Right ventricle myocardium superior (tissue), 1 donor: ENCODE results near the gene IDH3A. TPM values are rescaled to one million over a fixed set of nuclear protein-coding genes. Genes with fewer than 3 reads are reported as not detected.

Experiments used
- ATAC-seq: fragments of 200-7000 bp; cut with Tn5 transposase; one replicate; pipeline ENCODE4 v1.9.1; 2020; ENCODE audit warnings: mild to moderate bottlenecking; ENCODE audit not compliant: poor library complexity
- DNase-seq: peaks from one replicate; pipeline ENCODE4 v3.0.0-alpha.2; 2020
- intact Hi-C: fragments of 100-400 bp; cut with DNase I; formaldehyde crosslinking; loops from one replicate; pipeline ENCODE4 v1.11.2; 2022
- total RNA-seq: library from RNA; stranded (reverse); fragmentation: NEBNext Ultra II Directional; extraction: Animal tissue kit (Norgen Biotek cat#: 25700); gene quantifications from one replicate; pipeline ENCODE4 v1.2.1, GENCODE V29; 2021
- donor health status: DM: no; HTN: yes; CAD: no; lungs with severe emphysema.

Gene IDH3A
- total RNA-seq, 1 donor from 2014 or later: 448 TPM

DNA sequence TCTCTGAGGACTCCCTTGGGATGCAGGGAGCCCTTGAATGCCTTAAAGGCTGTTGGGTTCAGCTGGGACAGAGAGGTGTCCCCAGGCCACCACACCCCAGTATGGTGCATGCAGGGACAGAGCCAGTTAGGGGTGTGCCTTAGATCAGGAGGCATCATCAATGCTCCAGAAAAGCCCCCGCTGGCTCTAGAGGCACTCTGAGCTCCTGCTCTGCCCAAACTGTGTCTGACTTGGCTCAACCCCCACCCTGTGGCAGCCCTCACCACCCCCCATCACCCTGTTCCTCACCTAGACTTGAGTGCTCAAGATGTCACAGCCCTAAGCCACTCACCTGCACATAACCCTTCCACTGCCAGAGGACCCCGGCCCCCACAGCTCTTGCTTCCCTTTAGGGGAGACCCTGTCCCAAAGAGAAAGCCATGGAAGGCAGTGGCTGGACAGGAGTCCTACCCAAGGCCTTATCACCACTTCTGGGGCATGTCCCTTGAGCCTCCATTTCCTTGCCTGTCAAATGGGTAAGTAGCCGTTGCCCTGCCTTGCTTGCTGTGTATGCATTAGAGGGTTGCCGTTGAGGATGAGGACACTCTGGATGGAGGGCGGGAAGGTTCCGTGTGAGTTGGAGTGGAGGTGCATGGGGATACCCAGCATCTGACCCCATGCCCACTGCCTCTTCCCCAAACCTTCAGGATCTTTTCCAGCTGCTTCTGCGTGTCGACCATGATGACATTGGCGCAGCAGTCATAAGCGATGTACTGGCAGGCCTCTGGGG is 43.8 kb downstream of the IDH3A start:
- ATAC-seq (no peak), DNase-seq (no peak)
- intact Hi-C loops: no loop called here

DNA sequence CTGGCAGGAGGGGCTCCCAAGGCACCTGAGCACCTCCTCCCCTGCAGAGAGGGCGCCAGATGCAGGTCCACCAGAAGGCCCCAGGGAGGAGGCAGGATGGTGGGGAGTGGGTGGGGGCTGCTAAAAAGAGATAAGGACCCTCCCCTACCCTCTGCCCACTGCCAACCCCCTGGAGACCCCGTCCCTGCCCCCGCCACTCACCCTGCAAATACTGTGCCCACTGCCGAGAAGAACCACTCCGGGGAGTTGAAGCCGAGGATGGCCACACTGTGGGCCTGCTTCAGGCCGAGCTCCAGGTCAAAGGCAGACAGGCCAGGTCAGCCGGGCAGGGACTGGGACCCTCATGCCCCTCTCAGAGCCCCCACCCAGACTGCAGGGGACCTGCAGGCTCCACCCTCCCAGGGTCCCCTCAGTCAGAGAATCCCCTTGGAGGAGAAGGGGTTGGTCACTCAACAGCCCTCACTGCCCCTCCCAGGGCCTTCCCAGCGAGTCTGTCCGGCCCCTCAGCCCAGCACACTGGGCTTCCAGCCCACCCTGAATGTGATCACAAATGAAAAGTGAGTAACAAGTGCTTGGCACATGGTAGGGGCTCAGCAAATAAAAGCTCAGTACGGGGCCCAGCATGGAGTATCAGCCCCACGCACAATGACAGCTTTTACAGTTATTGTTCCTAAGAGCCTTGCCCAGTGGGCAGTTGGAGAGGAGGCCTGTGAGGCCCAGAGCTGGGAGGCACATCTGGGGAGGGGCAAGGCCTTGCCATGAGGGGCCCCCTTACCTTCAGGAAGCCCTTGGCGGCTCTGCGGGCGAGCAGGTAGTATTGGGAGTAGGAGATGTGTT is 44.8 kb downstream of the IDH3A start:
- DNase-seq: no peak

DNA sequence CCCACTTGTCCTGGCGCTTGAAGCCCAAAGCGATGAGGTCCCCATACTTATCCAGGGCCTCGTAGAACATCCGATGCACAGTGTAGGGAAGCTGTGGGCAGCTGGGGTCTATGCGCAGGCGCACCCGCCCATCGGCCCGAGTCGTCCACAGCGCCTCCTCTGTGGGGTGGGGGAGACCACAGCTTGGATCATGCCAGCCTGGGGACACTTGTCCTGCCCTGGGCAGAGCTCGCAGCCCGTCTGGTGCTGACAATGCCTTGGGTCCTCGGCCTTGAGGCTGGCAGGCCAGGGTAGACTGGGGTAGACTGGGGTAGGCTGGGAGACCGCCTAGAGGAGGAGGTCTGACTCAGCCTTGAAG is 45.4 kb downstream of the IDH3A start:
- DNase-seq (no peak), ATAC-seq (no peak)
- intact Hi-C loops: no loop called here

More for the DNA sequence above, 44.8 kb downstream of the IDH3A start:
- ATAC-seq: no peak
- intact Hi-C loops: no loop called here

DNA sequence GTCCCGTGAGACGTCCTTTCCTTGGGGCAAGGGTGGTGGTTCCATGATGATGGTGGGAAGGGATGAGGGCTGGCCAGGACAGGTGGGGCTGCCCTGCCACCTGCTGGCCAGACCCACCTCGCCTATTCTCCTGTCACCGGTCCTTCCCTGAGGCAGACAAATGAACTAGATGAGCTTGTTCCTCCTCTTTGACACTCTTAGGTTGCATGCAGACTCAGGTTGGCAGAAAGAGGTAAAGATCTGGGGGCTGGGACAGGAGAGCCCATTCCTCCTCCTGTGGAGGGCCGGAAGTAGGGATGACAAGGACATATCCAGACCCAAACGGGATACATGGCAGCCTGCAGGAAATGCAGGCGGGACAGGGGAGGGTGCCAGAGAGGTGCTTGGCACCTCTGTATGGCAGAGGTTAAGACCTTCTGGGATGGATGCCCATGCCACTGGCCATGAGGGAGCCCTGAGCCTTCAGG is 46.6 kb downstream of the IDH3A start:
- DNase-seq (no peak), ATAC-seq (peak; percentile 79)
- intact Hi-C loops: loop anchor here (5.0 kb wide), 1 partner anchor 83 kb away; no protein-coding TSS in a partner anchor

- ATAC-seq (no peak), DNase-seq (no peak)
- intact Hi-C loops: loop anchor here (5.0 kb wide), 1 partner anchor 85 kb away; no protein-coding TSS in a partner anchor
Observed at GRCh38 chr15:78197632-78198031, 48.5 kb downstream of the IDH3A start.

DNA sequence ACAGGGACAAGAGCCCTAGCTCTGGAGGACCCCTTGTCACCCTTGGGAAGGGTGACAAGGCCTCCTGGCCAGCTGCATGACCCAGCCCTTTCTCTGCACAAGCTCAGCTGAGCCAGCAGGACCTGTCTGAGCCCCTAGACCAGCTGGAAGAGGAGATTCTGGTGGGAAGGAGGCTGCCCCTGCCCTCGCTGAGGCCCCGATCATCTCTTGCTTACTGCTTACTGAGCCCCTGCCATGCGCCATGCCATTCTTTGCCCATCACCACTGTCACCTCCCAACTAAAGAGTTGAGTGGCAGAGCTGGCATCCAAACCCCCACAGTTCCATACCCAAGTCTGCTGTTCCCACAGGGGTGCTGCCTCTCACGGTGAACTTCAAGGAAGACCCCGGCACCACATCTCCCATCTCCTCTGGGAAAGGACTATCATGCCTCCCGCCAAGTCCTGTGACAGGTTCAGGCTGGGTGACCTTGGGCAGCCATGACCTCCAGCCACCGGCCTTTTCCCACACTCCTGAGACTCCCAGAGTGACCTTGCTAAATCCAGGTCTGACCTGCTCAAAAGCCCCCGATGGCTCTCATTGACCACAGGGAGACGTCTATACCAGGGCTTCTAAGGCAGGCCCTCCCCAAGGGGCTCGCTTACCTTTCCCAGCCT is 51.2 kb downstream of the IDH3A start:
- ATAC-seq (no peak), DNase-seq (no peak)
- intact Hi-C loops: no loop called here

DNA sequence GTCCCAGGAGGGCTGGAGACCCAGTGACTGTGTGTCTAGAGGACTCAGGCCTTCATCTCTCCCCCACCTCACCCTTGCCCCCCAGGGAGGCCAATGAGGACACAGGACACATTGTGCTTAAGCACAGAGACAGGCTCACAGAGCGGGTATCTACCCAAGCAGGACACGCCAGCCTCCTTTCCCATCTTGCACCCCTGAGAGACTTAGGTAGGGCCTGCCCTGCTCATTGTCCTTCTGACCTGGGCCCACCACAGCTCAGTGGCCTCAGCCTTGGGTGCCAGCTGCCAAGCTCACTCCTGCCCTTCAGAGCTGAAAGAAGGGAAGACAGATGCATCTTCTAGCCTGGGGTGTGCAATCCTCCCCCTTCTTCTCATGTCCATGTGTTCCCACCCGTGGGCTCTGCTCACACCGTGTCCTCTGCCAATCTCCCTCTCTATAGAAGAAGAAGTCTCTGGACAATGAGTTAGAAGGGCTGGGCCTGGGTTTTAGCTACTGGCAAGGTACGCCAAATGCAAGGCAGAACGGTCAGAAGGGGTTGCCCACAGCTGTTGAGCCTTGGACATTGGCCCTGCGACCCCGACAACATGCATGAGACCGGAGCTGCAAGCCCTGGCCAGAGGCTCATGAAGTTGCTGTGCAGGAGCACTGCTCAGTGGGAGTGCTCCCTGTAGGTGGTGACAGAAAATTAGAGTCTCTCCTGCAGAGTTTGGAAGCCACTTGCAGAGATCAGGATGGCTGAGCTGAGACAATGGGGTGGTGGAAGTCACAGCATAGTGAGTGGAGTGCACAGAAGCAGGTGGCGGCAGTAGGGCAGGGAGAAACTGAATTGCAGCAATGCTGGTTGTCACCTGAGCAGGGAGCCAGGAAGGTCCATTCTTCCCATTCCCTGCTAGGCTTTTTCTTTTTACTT is 52.4 kb downstream of the IDH3A start:
- ATAC-seq (no peak), DNase-seq (no peak)
- intact Hi-C loops: no loop called here

- DNase-seq (peak; percentile 75), ATAC-seq (peak; percentile 77)
- intact Hi-C loops: no loop called here
Observed at GRCh38 chr15:78203346-78204225, 54.4 kb downstream of the IDH3A start.

DNA sequence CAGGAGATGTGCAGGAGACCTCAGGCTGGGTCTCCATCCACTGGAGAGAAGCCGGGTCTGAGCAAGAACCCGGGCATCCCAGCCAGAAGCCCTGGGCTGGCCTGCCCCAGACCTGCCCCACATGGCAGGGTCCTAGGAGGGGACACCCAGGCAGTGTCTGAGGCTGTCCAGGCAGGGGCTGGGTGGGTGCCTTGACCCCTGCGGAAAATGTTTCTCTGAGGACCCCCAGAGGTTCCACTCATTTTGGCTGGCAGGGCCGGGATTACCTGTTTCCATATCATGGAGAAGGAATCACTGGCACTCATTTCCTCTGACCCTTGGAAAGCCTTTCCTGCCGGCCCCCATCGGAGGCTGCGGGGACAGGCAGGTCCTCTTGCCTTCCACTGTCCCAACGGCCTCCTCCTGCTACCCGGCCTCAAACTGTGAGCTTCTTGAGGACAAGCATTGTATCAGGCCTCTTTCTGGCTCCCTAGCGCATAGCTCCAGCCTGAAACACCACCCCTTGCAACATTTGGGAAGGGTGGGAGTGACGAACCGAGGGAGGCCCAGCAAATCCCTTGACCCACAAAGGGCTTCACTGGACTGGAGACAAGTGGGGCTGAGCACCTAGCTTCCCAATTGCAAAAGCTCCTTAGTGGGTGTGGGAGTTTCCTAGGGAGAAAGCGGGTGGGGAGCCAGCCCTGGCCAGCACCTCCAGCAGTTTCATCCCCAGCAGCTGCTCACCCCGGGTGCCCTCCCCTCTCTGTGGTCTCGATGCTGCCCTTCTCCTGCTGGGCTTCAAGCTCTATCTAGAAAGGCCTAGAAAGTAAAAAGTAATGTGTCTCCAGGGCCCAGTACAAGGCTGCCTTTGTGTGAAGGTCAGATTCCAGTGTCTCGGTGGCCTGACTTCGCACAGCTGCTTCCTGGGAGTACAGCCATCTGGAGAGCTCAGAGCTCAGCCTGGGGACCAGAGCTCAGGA is 55.5 kb downstream of the IDH3A start:
- ATAC-seq: peak; percentile 68
- intact Hi-C loops: no loop called here
- peak; percentile 57 for DNase-seq

GRCh38 chr15:78205337-78205736 is 56.2 kb downstream of the IDH3A start:
- intact Hi-C loops: no loop called here
- ATAC-seq (no peak), DNase-seq (no peak)

GRCh38 chr15:78205856-78206255 is 56.7 kb downstream of the IDH3A start:
- ATAC-seq: no peak
- no peak for DNase-seq
- intact Hi-C loops: no loop called here

DNA sequence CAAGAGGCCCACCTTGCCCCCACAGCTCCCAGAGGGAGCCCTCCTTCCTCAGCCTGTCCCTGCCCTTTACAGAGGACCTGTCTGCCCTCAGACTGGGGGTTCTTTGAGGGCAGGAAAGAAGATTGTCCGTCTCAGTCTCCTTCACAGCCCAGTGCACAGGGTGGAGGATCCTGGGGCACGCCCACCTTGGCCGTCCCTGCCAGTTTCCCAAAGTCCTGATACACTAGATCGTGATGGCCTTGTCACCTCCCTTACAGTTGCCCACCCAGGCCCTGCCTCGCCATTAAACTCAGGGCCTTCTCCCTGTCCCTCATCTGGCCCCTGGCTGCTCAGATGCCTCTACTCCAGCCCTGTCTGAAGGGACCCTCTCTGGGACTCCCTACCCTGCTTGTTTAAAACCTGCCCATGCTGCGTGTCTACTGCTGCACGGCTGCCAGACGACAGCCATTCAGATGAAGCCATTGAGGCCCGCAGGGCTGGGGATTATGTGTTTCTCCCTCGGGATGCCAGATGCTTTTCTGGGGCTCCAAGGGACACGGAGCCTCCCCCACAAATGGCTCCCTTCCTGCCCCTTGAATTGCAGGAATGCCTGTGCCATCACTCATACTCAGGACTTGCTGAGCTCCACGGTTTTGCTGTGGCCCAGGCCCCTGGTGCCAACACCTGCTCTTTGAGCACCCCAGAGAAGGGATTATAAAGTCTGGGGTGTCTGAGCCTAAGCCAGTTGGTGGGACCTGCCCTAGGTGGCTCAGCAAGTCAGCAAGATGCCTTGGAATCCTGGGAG is 57.4 kb downstream of the IDH3A start:
- intact Hi-C loops: no loop called here
- no peak for DNase-seq
- no peak for ATAC-seq

GRCh38 chr15:78207110-78207458 is 57.9 kb downstream of the IDH3A start:
- intact Hi-C loops: no loop called here
- ATAC-seq (no peak), DNase-seq (no peak)

GRCh38 chr15:78207641-78208340 is 58.6 kb downstream of the IDH3A start:
- ATAC-seq (no peak), DNase-seq (no peak)
- intact Hi-C loops: no loop called here

GRCh38 chr15:78208341-78208844 is 59.2 kb downstream of the IDH3A start:
- ATAC-seq (no peak), DNase-seq (no peak)
- intact Hi-C loops: no loop called here
